ENCODE data around the gene NOL8.

The NOL8 gene

DNA sequence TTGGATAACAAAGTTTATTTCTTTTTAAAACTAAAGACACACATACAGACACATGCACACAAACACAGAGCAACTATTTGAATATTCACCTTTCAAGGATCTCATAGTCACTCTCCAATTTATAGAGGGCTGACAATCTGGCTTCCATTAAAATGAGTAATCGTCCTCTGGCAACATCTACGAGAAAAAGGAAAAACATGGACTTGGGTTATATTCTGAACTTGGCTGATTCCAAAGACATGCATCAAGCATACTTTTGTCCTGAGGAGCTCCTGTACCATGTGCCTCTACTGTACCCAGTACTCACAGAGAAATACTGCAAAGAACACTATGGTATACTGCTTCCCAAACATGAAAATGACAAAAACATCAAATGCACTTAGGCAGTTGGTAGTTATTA is 47.0 kb downstream of the NOL8 start:
- in situ Hi-C loops (cut with HindIII; ENCODE audit: low pct_ligation_motif_present, low sequenced_read_pairs): no loop called here
- DNase-seq: peak; percentile 41
- Histone ChIP-seq H3K36me3 (replicated peaks) (peaks cover 76% of the 10 kb centered on the region), H3K4me3 (ENCODE audit: low read depth, low read length) (no peak overlapping the region), H3K27me3 (replicated peaks) (no peaks in the 10 kb centered on the region), H3K27ac (peak overlapping the region; percentile 19)
- no peak for TF ChIP-seq CTCF (IDR thresholded peaks at IDR 0.05; ENCODE audit: low read depth, low read length, missing control alignments)

- TF ChIP-seq CTCF (IDR thresholded peaks at IDR 0.05; ENCODE audit: low read depth, low read length, missing control alignments): no peak
- H3K27me3 ChIP-seq (replicated peaks): no peaks in the 10 kb centered on the region
- no peak overlapping the region for H3K27ac ChIP-seq
- no peak overlapping the region for H3K4me3 ChIP-seq (ENCODE audit: low read depth, low read length)
- peaks cover 78% of the 10 kb centered on the region for H3K36me3 ChIP-seq (replicated peaks)
- DNase-seq: no peak
- in situ Hi-C loops (cut with HindIII; ENCODE audit: low pct_ligation_motif_present, low sequenced_read_pairs): no loop called here
Measured at GRCh38 chr9:92276331-92277032, 48.7 kb downstream of the NOL8 start.

DNA sequence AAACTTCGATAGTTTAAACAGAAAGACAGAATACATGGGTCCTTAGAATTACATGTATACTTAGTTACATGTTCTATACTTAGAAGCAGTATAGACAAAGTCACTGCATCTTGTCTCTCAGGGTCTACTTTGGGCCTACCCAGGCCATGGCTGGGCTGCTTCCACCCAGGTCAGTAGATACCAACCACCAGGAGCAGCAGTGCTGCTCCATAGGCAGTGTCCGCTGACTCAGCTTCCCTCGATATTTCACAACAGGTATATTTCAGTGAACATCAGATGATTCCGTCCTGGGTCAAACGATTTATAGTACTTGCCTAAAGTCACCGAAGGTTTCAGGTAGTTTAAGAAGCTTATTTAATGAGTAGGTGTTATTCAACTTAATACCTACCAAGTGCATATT is 49.6 kb downstream of the NOL8 start:
- in situ Hi-C loops (cut with HindIII; ENCODE audit: low pct_ligation_motif_present, low sequenced_read_pairs): no loop called here
- Histone ChIP-seq H3K27ac (no peak overlapping the region), H3K36me3 (replicated peaks) (peaks cover 79% of the 10 kb centered on the region), H3K27me3 (replicated peaks) (no peaks in the 10 kb centered on the region), H3K4me3 (ENCODE audit: low read depth, low read length) (no peak overlapping the region)
- DNase-seq: no peak
- TF ChIP-seq CTCF (IDR thresholded peaks at IDR 0.05; ENCODE audit: low read depth, low read length, missing control alignments): peak; percentile 12

GRCh38 chr9:92270511-92270910 is 54.6 kb downstream of the NOL8 start:
- Histone ChIP-seq H3K27ac (no peak overlapping the region), H3K27me3 (replicated peaks) (no peaks in the 10 kb centered on the region), H3K36me3 (replicated peaks) (peaks cover 83% of the 10 kb centered on the region), H3K4me3 (ENCODE audit: low read depth, low read length) (no peak overlapping the region)
- in situ Hi-C loops (cut with HindIII; ENCODE audit: low pct_ligation_motif_present, low sequenced_read_pairs): no loop called here
- no peak for DNase-seq
- TF ChIP-seq CTCF (IDR thresholded peaks at IDR 0.05; ENCODE audit: low read depth, low read length, missing control alignments): no peak

- no peak overlapping the region for H3K4me3 ChIP-seq (ENCODE audit: low read depth, low read length)
- in situ Hi-C loops (cut with HindIII; ENCODE audit: low pct_ligation_motif_present, low sequenced_read_pairs): no loop called here
- no peak for DNase-seq
- TF ChIP-seq CTCF (IDR thresholded peaks at IDR 0.05; ENCODE audit: low read depth, low read length, missing control alignments): no peak
- H3K27ac ChIP-seq: no peak overlapping the region
- no peaks in the 10 kb centered on the region for H3K27me3 ChIP-seq (replicated peaks)
- H3K36me3 ChIP-seq (replicated peaks): peaks cover 91% of the 10 kb centered on the region
Measured at GRCh38 chr9:92266486-92266885, 58.7 kb downstream of the NOL8 start.

- in situ Hi-C loops (cut with HindIII; ENCODE audit: low pct_ligation_motif_present, low sequenced_read_pairs): no loop called here
- Histone ChIP-seq H3K36me3 (replicated peaks) (peaks cover 93% of the 10 kb centered on the region), H3K27me3 (replicated peaks) (no peaks in the 10 kb centered on the region), H3K4me3 (ENCODE audit: low read depth, low read length) (no peak overlapping the region), H3K27ac (no peak overlapping the region)
- no peak for TF ChIP-seq CTCF (IDR thresholded peaks at IDR 0.05; ENCODE audit: low read depth, low read length, missing control alignments)
- no peak for DNase-seq
Measured at GRCh38 chr9:92265154-92265553, 60.0 kb downstream of the NOL8 start.
